HL-60 (cell line): ENCODE results near the gene SIDT2.

ENCODE experiments used
- CTCF ChIP-seq: IDR thresholded peaks from one replicate; pipeline ENCODE4 v1.5.1; 2011; ENCODE audit warnings: low read length, control low read depth, inconsistent platforms; ENCODE audit not compliant: insufficient read depth
- POLR2AphosphoS5 ChIP-seq: IDR thresholded peaks from 2 replicates; pipeline ENCODE4 v1.6.1; 2012; ENCODE audit warnings: low read depth

- no peak for TF ChIP-seq CTCF
- no peak for TF ChIP-seq POLR2AphosphoS5
Measured at GRCh38 chr11:117175104-117175503, 3.4 kb upstream of the SIDT2 start.
